ENCODE data around the gene DNLZ. TPM values are rescaled to one million over a fixed set of nuclear protein-coding genes. Genes with fewer than 3 reads are reported as not detected.

Gene DNLZ
- total and polyA plus RNA-seq, 9 of the 15 experiments (the other 6 are each of a cell fraction or from before 2014, with no cell fraction given) = 0.17 to 44.6 (median 3.4) TPM

- TF ChIP-seq THRA (IDR thresholded peaks at IDR 0.05) = no peak
- peak; percentile 44; the same call in 1 of the 2 replicates for TF ChIP-seq MXI1 (IDR thresholded peaks at IDR 0.05; ENCODE audit: low read depth, low read length)
- peak; percentile 77 for TF ChIP-seq ZFX (CRISPR knock-in tag; IDR thresholded peaks at IDR 0.05)
- TF ChIP-seq, protein P1, sequence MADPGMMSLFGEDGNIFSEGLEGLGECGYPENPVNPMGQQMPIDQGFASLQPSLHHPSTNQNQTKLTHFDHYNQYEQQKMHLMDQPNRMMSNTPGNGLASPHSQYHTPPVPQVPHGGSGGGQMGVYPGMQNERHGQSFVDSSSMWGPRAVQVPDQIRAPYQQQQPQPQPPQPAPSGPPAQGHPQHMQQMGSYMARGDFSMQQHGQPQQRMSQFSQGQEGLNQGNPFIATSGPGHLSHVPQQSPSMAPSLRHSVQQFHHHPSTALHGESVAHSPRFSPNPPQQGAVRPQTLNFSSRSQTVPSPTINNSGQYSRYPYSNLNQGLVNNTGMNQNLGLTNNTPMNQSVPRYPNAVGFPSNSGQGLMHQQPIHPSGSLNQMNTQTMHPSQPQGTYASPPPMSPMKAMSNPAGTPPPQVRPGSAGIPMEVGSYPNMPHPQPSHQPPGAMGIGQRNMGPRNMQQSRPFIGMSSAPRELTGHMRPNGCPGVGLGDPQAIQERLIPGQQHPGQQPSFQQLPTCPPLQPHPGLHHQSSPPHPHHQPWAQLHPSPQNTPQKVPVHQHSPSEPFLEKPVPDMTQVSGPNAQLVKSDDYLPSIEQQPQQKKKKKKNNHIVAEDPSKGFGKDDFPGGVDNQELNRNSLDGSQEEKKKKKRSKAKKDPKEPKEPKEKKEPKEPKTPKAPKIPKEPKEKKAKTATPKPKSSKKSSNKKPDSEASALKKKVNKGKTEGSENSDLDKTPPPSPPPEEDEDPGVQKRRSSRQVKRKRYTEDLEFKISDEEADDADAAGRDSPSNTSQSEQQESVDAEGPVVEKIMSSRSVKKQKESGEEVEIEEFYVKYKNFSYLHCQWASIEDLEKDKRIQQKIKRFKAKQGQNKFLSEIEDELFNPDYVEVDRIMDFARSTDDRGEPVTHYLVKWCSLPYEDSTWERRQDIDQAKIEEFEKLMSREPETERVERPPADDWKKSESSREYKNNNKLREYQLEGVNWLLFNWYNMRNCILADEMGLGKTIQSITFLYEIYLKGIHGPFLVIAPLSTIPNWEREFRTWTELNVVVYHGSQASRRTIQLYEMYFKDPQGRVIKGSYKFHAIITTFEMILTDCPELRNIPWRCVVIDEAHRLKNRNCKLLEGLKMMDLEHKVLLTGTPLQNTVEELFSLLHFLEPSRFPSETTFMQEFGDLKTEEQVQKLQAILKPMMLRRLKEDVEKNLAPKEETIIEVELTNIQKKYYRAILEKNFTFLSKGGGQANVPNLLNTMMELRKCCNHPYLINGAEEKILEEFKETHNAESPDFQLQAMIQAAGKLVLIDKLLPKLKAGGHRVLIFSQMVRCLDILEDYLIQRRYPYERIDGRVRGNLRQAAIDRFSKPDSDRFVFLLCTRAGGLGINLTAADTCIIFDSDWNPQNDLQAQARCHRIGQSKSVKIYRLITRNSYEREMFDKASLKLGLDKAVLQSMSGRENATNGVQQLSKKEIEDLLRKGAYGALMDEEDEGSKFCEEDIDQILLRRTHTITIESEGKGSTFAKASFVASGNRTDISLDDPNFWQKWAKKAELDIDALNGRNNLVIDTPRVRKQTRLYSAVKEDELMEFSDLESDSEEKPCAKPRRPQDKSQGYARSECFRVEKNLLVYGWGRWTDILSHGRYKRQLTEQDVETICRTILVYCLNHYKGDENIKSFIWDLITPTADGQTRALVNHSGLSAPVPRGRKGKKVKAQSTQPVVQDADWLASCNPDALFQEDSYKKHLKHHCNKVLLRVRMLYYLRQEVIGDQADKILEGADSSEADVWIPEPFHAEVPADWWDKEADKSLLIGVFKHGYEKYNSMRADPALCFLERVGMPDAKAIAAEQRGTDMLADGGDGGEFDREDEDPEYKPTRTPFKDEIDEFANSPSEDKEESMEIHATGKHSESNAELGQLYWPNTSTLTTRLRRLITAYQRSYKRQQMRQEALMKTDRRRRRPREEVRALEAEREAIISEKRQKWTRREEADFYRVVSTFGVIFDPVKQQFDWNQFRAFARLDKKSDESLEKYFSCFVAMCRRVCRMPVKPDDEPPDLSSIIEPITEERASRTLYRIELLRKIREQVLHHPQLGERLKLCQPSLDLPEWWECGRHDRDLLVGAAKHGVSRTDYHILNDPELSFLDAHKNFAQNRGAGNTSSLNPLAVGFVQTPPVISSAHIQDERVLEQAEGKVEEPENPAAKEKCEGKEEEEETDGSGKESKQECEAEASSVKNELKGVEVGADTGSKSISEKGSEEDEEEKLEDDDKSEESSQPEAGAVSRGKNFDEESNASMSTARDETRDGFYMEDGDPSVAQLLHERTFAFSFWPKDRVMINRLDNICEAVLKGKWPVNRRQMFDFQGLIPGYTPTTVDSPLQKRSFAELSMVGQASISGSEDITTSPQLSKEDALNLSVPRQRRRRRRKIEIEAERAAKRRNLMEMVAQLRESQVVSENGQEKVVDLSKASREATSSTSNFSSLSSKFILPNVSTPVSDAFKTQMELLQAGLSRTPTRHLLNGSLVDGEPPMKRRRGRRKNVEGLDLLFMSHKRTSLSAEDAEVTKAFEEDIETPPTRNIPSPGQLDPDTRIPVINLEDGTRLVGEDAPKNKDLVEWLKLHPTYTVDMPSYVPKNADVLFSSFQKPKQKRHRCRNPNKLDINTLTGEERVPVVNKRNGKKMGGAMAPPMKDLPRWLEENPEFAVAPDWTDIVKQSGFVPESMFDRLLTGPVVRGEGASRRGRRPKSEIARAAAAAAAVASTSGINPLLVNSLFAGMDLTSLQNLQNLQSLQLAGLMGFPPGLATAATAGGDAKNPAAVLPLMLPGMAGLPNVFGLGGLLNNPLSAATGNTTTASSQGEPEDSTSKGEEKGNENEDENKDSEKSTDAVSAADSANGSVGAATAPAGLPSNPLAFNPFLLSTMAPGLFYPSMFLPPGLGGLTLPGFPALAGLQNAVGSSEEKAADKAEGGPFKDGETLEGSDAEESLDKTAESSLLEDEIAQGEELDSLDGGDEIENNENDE (IDR thresholded peaks at IDR 0.05; ENCODE audit: low read depth, low read length) = no peak
- TF ChIP-seq, protein P2, sequence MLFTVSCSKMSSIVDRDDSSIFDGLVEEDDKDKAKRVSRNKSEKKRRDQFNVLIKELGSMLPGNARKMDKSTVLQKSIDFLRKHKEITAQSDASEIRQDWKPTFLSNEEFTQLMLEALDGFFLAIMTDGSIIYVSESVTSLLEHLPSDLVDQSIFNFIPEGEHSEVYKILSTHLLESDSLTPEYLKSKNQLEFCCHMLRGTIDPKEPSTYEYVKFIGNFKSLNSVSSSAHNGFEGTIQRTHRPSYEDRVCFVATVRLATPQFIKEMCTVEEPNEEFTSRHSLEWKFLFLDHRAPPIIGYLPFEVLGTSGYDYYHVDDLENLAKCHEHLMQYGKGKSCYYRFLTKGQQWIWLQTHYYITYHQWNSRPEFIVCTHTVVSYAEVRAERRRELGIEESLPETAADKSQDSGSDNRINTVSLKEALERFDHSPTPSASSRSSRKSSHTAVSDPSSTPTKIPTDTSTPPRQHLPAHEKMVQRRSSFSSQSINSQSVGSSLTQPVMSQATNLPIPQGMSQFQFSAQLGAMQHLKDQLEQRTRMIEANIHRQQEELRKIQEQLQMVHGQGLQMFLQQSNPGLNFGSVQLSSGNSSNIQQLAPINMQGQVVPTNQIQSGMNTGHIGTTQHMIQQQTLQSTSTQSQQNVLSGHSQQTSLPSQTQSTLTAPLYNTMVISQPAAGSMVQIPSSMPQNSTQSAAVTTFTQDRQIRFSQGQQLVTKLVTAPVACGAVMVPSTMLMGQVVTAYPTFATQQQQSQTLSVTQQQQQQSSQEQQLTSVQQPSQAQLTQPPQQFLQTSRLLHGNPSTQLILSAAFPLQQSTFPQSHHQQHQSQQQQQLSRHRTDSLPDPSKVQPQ (CRISPR knock-in tag; IDR thresholded peaks at IDR 0.05; ENCODE audit: borderline replicate concordance) = no peak
- TF ChIP-seq FOXJ2 (tag; IDR thresholded peaks at IDR 0.05) = no peak
- TF ChIP-seq ZBTB33 (CRISPR knock-in tag; IDR thresholded peaks at IDR 0.05) = 0 out of 2 replicates have a peak, but pooled peaks have one; percentile 35
- TF ChIP-seq ELF4 (CRISPR knock-in tag; IDR thresholded peaks at IDR 0.05) = peak; percentile 71; the same call in 1 of the 2 replicates
- peak; percentile 59 for TF ChIP-seq CHD2 (IDR thresholded peaks at IDR 0.05; ENCODE audit: low read depth, low read length)
Observed at GRCh38 chr9:136410500-136411287, 47.1 kb upstream of the DNLZ start, which contains the start of the genes ENTR1 and PMPCA (continued).

All from K562 (cell line).